Spleen (tissue), 11 donors: ENCODE measurements around the gene REV3L. TPM values are rescaled to one million over a fixed set of nuclear protein-coding genes. Genes with fewer than 3 reads are reported as not detected.

Experiments
- DNase-seq: peaks from one replicate; pipeline ENCODE4 v3.0.0-alpha.2; 2020
- H3K27ac ChIP-seq, 8 donors: fragments of 200-600 bp; sonication (generic) in 7 of 8; 1 replicate in 4 of 8; 2 replicates in 4 of 8; pipeline versions ENCODE4 v1.5.0 to v1.8.0; 2016 to 2021; ENCODE audit warnings: inconsistent platforms in 4 of 8, mild to moderate bottlenecking in 4 of 8, moderate library complexity in 1 of 8
- H3K27me3 ChIP-seq, 7 donors: fragments of 200-600 bp; sonication (generic) in 6 of 7; replicated peaks in 1 of 7; 1 replicate in 4 of 7; 2 replicates in 3 of 7; pipeline versions ENCODE4 v1.5.0 to v1.8.0; 2016 to 2021; ENCODE audit warnings: inconsistent platforms in 3 of 7, mild to moderate bottlenecking in 1 of 7
- H3K36me3 ChIP-seq, 6 donors: fragments of 200-600 bp; sonication (generic) in 5 of 6; 1 replicate in 4 of 6; 2 replicates in 2 of 6; pipeline versions ENCODE4 v1.5.0 to v1.8.0; 2016 to 2021; ENCODE audit warnings: inconsistent platforms in 2 of 6
- H3K4me1 ChIP-seq, 6 donors: fragments of 200-600 bp; sonication (generic) in 5 of 6; 1 replicate in 3 of 6; 2 replicates in 3 of 6; pipeline versions ENCODE4 v1.5.0 to v1.8.0; 2016 to 2021; ENCODE audit warnings: inconsistent platforms in 3 of 6
- H3K4me3 ChIP-seq, 8 donors: fragments of 200-600 bp; sonication (generic) in 7 of 8; 1 replicate in 4 of 8; 2 replicates in 4 of 8; pipeline versions ENCODE4 v1.5.0 to v1.8.0; 2016 to 2021; ENCODE audit warnings: inconsistent platforms in 4 of 8, mild to moderate bottlenecking in 4 of 8, moderate library complexity in 2 of 8
- H3K9me3 ChIP-seq, 8 donors: fragments of 200-600 bp; sonication (generic) in 7 of 8; 1 replicate in 4 of 8; 2 replicates in 4 of 8; pipeline versions ENCODE4 v1.5.0 to v1.8.0; 2016 to 2021; ENCODE audit warnings: inconsistent platforms in 4 of 8
- CTCF ChIP-seq, 11 experiments: fragments of 200-600 bp in 7 of 11; fragments of 450-650 bp in 4 of 11; sonication (generic) in 4 of 11; IDR thresholded peaks in 8 of 11; conservative IDR thresholded peaks in 3 of 11; 1 replicate in 7 of 11; 2 replicates in 4 of 11; pipeline versions ENCODE4 v1.4.0 to v1.8.0; 2016 to 2021; ENCODE audit warnings: antibody characterized with exemption in 11 of 11, inconsistent platforms in 4 of 11, mild to moderate bottlenecking in 1 of 11
- POLR2A ChIP-seq, 3 donors: fragments of 450-650 bp; IDR thresholded peaks; one replicate each; pipeline ENCODE4 v1.5.1; 2017; ENCODE audit warnings: antibody characterized with exemption in 3 of 3, mild to moderate bottlenecking in 1 of 3
- POLR2AphosphoS5 ChIP-seq, 3 donors: sonication (generic); formaldehyde crosslinking; IDR thresholded peaks; one replicate each; pipeline ENCODE4 v1.5.1; 2017; ENCODE audit warnings: antibody characterized with exemption in 3 of 3
- WGBS, 5 donors: extraction: QIAGEN DNeasy Blood & Tissue Kit in 3 of 5; methylation state at CpG; one replicate each; pipeline versions ENCODE4 v1.1.5 to v1.1.7; 2013 to 2018; 5-methylcytosine and 5-hydroxymethylcytosine counted together
- intact Hi-C: fragments of 100-400 bp; cut with DNase I; formaldehyde crosslinking; loops from one replicate; pipeline ENCODE4 v1.15.0; 2023; ENCODE audit warnings: low total_unique reads
- polyA plus RNA-seq, 3 donors: library from polyadenylated mRNA; stranded (reverse); fragments of 200-250 nt; gene quantifications; one replicate each; pipeline ENCODE4 v1.2.1, GENCODE V29; 2013
- total RNA-seq, 7 donors: library from RNA; depleted of rRNA in 3 of 7; stranded (reverse); fragments of >200 nt in 3 of 7; fragmentation: NEBNext Ultra II Directional in 4 of 7; extraction: Animal tissue kit (Norgen Biotek cat#: 25700) in 4 of 7; gene quantifications; one replicate each; pipeline versions ENCODE4 v1.1.0 to v1.2.1, GENCODE V29; 2016 to 2021
- donor health status: healthy with polysubstance abuse.
- donor health status: DM: no; HTN: no; CAD: no; lungs with moderate emphysema.
- donor health status: DM: no; HTN: no; CAD: no.
- donor health status: Bipolar disorder and iron deficiency.
- donor health status: healthy.
- donor health status: DM: no; HTN: no; CAD: no.
- donor health status: DM: yes; HTN: yes; CAD: no.

REV3L gene
- total and polyA plus RNA-seq, 10 donors: 7.7 to 60.9 (median 29.8) TPM

- Histone ChIP-seq H3K27ac (peak overlapping the region in 7 of 8 donors; percentile 47 to 83 (median 72)), H3K27me3 (no peaks in the 10 kb centered on the region), H3K9me3 (peaks cover 0 to 17% (median 11%) of the 10 kb centered on the region in 8 donors), H3K36me3 (peaks cover 0 to 13% (median 0%) of the 10 kb centered on the region in 6 donors), H3K4me3 (no peak overlapping the region), H3K4me1 (peaks cover 6 to 35% (median 21%) of the 10 kb centered on the region in 6 donors)
- no peak for DNase-seq
- WGBS, 5 donors: 76 to 87% (median 78%) methylated on average over 7 of the region's 7 CpGs
- intact Hi-C loops: no loop called here
- TF ChIP-seq CTCF (IDR thresholded peaks at IDR 0.05 in 8 of 11, conservative IDR thresholded peaks at IDR 0.05 in 3 of 11) (no peak), POLR2A (IDR thresholded peaks at IDR 0.05) (no peak), POLR2AphosphoS5 (IDR thresholded peaks at IDR 0.05) (peak in 1 of 3 donors; percentile 5)
These were observed 20.1 kb downstream of the REV3L start for GRCh38 chr6:111462770-111463391.

GRCh38 chr6:111461860-111462259 lies 21.2 kb downstream of the REV3L start:
- Histone ChIP-seq H3K27ac (peak overlapping the region in 7 of 8 donors; percentile 42 to 83 (median 72)), H3K4me3 (peak overlapping the region in 1 of 8 donors; percentile 1)

GRCh38 chr6:111458670-111459232 lies 24.3 kb downstream of the REV3L start:
- H3K27me3 ChIP-seq: no peaks in the 10 kb centered on the region
- H3K4me3 ChIP-seq: no peak overlapping the region
- H3K36me3 ChIP-seq: peaks cover 0 to 18% (median 0%) of the 10 kb centered on the region in 6 donors
- no peak for DNase-seq
- H3K27ac ChIP-seq: no peak overlapping the region
- peaks cover 0 to 17% (median 11%) of the 10 kb centered on the region in 8 donors for H3K9me3 ChIP-seq
- H3K4me1 ChIP-seq: peaks cover 6 to 29% (median 19%) of the 10 kb centered on the region in 6 donors
- TF ChIP-seq CTCF (IDR thresholded peaks at IDR 0.05 in 8 of 11, conservative IDR thresholded peaks at IDR 0.05 in 3 of 11) (no peak), POLR2AphosphoS5 (IDR thresholded peaks at IDR 0.05) (no peak), POLR2A (IDR thresholded peaks at IDR 0.05) (no peak)
- intact Hi-C loops: no loop called here

More at GRCh38 chr6:111461860-111462259, 21.2 kb downstream of the REV3L start:
- intact Hi-C loops: no loop called here
- Histone ChIP-seq H3K27me3 (no peaks in the 10 kb centered on the region), H3K9me3 (peaks cover 0 to 17% (median 11%) of the 10 kb centered on the region in 8 donors), H3K4me1 (peaks cover 6 to 30% (median 17%) of the 10 kb centered on the region in 6 donors), H3K36me3 (peaks cover 0 to 13% (median 0%) of the 10 kb centered on the region in 6 donors)
- no peak for DNase-seq
- TF ChIP-seq POLR2AphosphoS5 (IDR thresholded peaks at IDR 0.05): no peak
- TF ChIP-seq POLR2A (IDR thresholded peaks at IDR 0.05): no peak
- TF ChIP-seq CTCF (IDR thresholded peaks at IDR 0.05 in 8 of 11, conservative IDR thresholded peaks at IDR 0.05 in 3 of 11): no peak

- Histone ChIP-seq H3K27ac (no peak overlapping the region), H3K4me1 (peaks cover 0 to 10% (median 2%) of the 10 kb centered on the region in 6 donors), H3K9me3 (peaks cover 0 to 17% (median 11%) of the 10 kb centered on the region in 8 donors), H3K4me3 (no peak overlapping the region), H3K36me3 (peaks cover 0 to 18% (median 0%) of the 10 kb centered on the region in 6 donors), H3K27me3 (no peaks in the 10 kb centered on the region)
- WGBS, 5 donors: 70 to 86% (median 83%) methylated on average over 2 of the region's 2 CpGs
- intact Hi-C loops: no loop called here
- no peak for DNase-seq
- TF ChIP-seq POLR2A (IDR thresholded peaks at IDR 0.05) (no peak), POLR2AphosphoS5 (IDR thresholded peaks at IDR 0.05) (no peak), CTCF (IDR thresholded peaks at IDR 0.05 in 8 of 11, conservative IDR thresholded peaks at IDR 0.05 in 3 of 11) (no peak)
These were observed 26.8 kb downstream of the REV3L start for GRCh38 chr6:111456208-111456607.
